HAP-1 (cell line): ENCODE results near the gene RBM15.

Source experiments
- DNase-seq, 2 experiments: peaks; one replicate each; pipeline ENCODE4 v3.0.0-alpha.2; 2016 to 2020; ENCODE audit warnings: low spot score in 2 of 2
- H3K27me3 ChIP-seq: fragments of 250-450 bp; sonication (Bioruptor Pico); 2 replicates; pipeline ENCODE4 v1.5.1; 2020; ENCODE audit warnings: low read depth, mild to moderate bottlenecking, moderate library complexity
- H3K36me3 ChIP-seq: fragments of 250-450 bp; sonication (Bioruptor Pico); replicated peaks from 2 replicates; pipeline ENCODE4 v1.5.1; 2020; ENCODE audit warnings: mild to moderate bottlenecking
- H3K4me1 ChIP-seq: fragments of 250-450 bp; sonication (Bioruptor Pico); 2 replicates; pipeline ENCODE4 v1.5.1; 2020; ENCODE audit warnings: mild to moderate bottlenecking
- H3K4me3 ChIP-seq: fragments of 250-450 bp; sonication (Bioruptor Pico); 2 replicates; pipeline ENCODE4 v1.5.1; 2020; ENCODE audit warnings: mild to moderate bottlenecking, moderate library complexity
- H3K9me3 ChIP-seq: fragments of 250-450 bp; sonication (Bioruptor Pico); 2 replicates; pipeline ENCODE4 v1.5.1; 2020; ENCODE audit warnings: mild to moderate bottlenecking, moderate library complexity
- in situ Hi-C: fragments of 300-500 bp; cut with MboI; formaldehyde crosslinking; loops from 3 replicates; pipeline ENCODE4 v1.14.3; 2020; ENCODE audit warnings: low sequenced_read_pairs, inconsistent platforms, mixed read lengths

The RBM15 gene

DNA sequence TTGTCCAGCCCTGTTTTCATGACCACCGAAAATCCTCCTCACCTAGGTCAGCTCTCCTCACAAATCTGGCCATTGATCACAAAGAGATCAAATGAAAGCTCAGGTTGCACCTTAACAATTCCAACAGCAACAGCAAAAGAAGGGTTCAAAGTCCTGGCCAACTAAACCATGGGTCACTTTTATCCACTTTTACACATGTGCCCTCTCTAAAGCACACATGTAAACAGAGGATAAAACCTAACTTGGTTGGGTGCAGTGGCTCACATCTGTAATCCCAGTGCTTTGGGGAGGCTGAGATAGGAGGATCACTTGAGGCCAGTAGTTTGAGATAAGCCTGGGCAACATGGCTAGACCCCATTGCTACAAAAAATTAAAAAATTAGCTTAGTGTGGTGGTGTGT, 3.9 kb upstream of the RBM15 start:
- Histone ChIP-seq H3K4me3 (no peak overlapping the region), H3K9me3 (no peaks in the 10 kb centered on the region), H3K27me3 (no peaks in the 10 kb centered on the region), H3K4me1 (peaks cover 12% of the 10 kb centered on the region), H3K36me3 (peaks cover 8% of the 10 kb centered on the region)
- in situ Hi-C loops: no loop called here
- DNase-seq: no peak

- in situ Hi-C loops: no loop called here
- peaks cover 15% of the 10 kb centered on the region for H3K4me1 ChIP-seq
- H3K9me3 ChIP-seq: no peaks in the 10 kb centered on the region
- H3K4me3 ChIP-seq: no peak overlapping the region
- peaks cover 20% of the 10 kb centered on the region for H3K36me3 ChIP-seq
- DNase-seq: no peak
- H3K27me3 ChIP-seq: no peaks in the 10 kb centered on the region
Measured at GRCh38 chr1:110336300-110337039, 2.7 kb upstream of the RBM15 start.

DNA sequence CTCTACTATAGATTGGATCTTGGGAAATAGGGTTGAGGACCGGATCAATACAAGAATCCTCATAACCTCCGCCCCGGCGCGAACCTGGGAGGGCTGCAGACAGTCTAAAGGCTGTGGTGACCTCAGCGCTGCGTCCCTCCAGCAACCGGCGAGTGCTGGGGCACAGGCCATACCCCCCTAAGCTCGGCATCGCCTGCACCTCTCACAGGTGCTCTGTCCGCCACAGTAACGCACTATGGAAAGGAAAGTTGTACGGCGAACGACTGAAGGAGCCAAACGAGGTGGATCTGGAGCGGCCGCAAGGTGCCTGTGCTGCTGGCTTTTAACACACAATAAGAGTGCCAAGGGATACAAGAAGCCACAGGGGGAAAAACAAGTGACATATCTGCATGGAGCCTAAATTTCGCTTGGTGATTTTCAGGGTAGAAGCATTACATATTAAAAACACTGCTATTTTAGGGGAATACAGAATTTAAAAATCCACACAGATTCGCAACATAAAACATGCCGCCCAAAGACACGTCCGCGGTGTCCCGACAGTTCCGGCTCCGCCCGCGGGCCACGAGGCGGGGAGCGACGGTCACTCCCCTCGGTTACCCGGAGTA, 1.4 kb upstream of the RBM15 start:
- Histone ChIP-seq H3K36me3 (peaks cover 33% of the 10 kb centered on the region), H3K4me3 (peak overlapping the region; percentile 97), H3K27me3 (no peaks in the 10 kb centered on the region), H3K9me3 (no peaks in the 10 kb centered on the region), H3K4me1 (peaks cover 18% of the 10 kb centered on the region)
- peak; percentile 42 to 65 for DNase-seq
- in situ Hi-C loops: no loop called here

DNA sequence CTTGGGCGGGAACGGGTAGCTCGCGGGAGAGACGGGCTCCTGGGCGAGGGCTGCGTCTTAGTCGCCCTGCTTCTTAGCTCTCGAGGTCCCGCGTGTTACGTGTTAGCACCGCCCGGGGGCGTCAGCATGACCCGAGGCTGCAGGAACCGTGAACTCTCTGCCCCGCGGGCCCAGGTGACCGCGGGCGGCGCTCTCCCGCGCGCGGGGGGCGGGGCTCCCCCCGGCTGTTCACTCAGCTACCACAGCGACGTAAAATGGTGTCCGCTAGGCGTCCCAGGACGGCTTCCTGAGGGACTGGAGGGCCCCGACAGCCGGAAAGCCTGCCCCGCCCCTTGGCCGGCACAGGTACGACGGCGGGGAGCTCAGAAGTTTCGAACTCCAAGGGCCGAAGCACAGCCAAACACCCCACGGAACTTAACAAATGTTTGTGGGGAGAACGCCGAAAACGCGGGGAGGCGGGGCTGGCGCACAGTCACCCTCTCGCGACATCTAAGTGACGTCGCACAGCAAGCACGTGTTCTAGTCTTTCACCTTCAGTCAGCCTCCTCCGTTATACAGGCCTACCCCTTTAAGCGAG, 780 bp upstream of the RBM15 start:
- H3K36me3 ChIP-seq: peaks cover 39% of the 10 kb centered on the region
- H3K4me1 ChIP-seq: peaks cover 24% of the 10 kb centered on the region
- H3K9me3 ChIP-seq: no peaks in the 10 kb centered on the region
- peak overlapping the region; percentile 97 for H3K4me3 ChIP-seq
- DNase-seq: no peak
- in situ Hi-C loops: no loop called here
- no peaks in the 10 kb centered on the region for H3K27me3 ChIP-seq

GRCh38 chr1:110339407-110340206, 430 bp downstream of the RBM15 start:
- peaks cover 31% of the 10 kb centered on the region for H3K4me1 ChIP-seq
- in situ Hi-C loops: no loop called here
- peaks cover 43% of the 10 kb centered on the region for H3K36me3 ChIP-seq
- H3K9me3 ChIP-seq: no peaks in the 10 kb centered on the region
- H3K27me3 ChIP-seq: no peaks in the 10 kb centered on the region
- peak in 1 of 2 experiments; percentile 50 for DNase-seq
- H3K4me3 ChIP-seq: peak overlapping the region; percentile 97

DNA sequence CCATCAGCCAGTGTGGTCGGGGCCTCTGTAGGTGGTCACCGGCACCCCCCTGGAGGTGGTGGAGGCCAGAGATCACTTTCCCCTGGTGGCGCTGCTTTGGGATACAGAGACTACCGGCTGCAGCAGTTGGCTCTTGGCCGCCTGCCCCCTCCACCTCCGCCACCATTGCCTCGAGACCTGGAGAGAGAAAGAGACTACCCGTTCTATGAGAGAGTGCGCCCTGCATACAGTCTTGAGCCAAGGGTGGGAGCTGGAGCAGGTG, 961 bp downstream of the RBM15 start:
- no peaks in the 10 kb centered on the region for H3K27me3 ChIP-seq
- peaks cover 49% of the 10 kb centered on the region for H3K36me3 ChIP-seq

DNA sequence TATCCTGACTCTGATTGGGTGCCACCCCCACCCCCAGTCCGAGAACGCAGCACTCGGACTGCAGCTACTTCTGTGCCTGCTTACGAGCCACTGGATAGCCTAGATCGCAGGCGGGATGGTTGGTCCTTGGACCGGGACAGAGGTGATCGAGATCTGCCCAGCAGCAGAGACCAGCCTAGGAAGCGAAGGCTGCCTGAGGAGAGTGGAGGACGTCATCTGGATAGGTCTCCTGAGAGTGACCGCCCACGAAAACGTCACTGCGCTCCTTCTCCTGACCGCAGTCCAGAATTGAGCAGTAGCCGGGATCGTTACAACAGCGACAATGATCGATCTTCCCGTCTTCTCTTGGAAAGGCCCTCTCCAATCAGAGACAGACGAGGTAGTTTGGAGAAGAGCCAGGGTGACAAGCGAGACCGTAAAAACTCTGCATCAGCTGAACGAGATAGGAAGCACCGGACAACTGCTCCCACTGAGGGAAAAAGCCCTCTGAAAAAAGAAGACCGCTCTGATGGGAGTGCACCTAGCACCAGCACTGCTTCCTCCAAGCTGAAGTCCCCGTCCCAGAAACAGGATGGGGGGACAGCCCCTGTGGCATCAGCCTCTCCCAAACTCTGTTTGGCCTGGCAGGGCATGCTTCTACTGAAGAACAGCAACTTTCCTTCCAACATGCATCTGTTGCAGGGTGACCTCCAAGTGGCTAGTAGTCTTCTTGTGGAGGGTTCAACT, 2.1 kb downstream of the RBM15 start:
- H3K9me3 ChIP-seq: no peaks in the 10 kb centered on the region
- H3K27me3 ChIP-seq: no peaks in the 10 kb centered on the region
- H3K36me3 ChIP-seq: peaks cover 58% of the 10 kb centered on the region
- H3K4me1 ChIP-seq: peaks cover 48% of the 10 kb centered on the region
- H3K4me3 ChIP-seq: peak overlapping the region; percentile 97
- peak in 1 of 2 experiments; percentile 13 for DNase-seq
- in situ Hi-C loops: no loop called here

More for the DNA sequence above, 961 bp downstream of the RBM15 start:
- DNase-seq: peak in 1 of 2 experiments; percentile 35
- in situ Hi-C loops: no loop called here
- Histone ChIP-seq H3K4me3 (peak overlapping the region; percentile 97), H3K4me1 (peaks cover 37% of the 10 kb centered on the region), H3K9me3 (no peaks in the 10 kb centered on the region)

GRCh38 chr1:110341872-110342331, 2.7 kb downstream of the RBM15 start:
- no peaks in the 10 kb centered on the region for H3K27me3 ChIP-seq
- H3K4me3 ChIP-seq: peak overlapping the region; percentile 97
- in situ Hi-C loops: no loop called here
- no peak for DNase-seq
- H3K4me1 ChIP-seq: peaks cover 50% of the 10 kb centered on the region
- no peaks in the 10 kb centered on the region for H3K9me3 ChIP-seq
- H3K36me3 ChIP-seq: peaks cover 58% of the 10 kb centered on the region

- in situ Hi-C loops: no loop called here
- Histone ChIP-seq H3K9me3 (no peaks in the 10 kb centered on the region), H3K4me3 (peak overlapping the region; percentile 97), H3K36me3 (peaks cover 65% of the 10 kb centered on the region), H3K27me3 (no peaks in the 10 kb centered on the region), H3K4me1 (peaks cover 56% of the 10 kb centered on the region)
- DNase-seq: no peak
Measured at GRCh38 chr1:110343249-110343648, 4.1 kb downstream of the RBM15 start.

- DNase-seq: no peak
- Histone ChIP-seq H3K9me3 (no peaks in the 10 kb centered on the region), H3K4me1 (peaks cover 65% of the 10 kb centered on the region), H3K27me3 (no peaks in the 10 kb centered on the region), H3K4me3 (peak overlapping the region; percentile 97), H3K36me3 (peaks cover 65% of the 10 kb centered on the region)
- in situ Hi-C loops: no loop called here
Measured at GRCh38 chr1:110344152-110344551, 5.0 kb downstream of the RBM15 start.

- Histone ChIP-seq H3K4me1 (peaks cover 76% of the 10 kb centered on the region), H3K4me3 (peak overlapping the region; percentile 2; the same call in 1 of the 2 replicates), H3K27me3 (no peaks in the 10 kb centered on the region), H3K36me3 (peaks cover 62% of the 10 kb centered on the region), H3K9me3 (no peaks in the 10 kb centered on the region)
- no peak for DNase-seq
- in situ Hi-C loops: no loop called here
Measured at GRCh38 chr1:110345480-110345879, 6.3 kb downstream of the RBM15 start.

- H3K4me3 ChIP-seq: no peak overlapping the region
- peak in 1 of 2 experiments; percentile 47 for DNase-seq
- in situ Hi-C loops: no loop called here
- peaks cover 83% of the 10 kb centered on the region for H3K4me1 ChIP-seq
- no peaks in the 10 kb centered on the region for H3K27me3 ChIP-seq
- no peaks in the 10 kb centered on the region for H3K9me3 ChIP-seq
- peaks cover 59% of the 10 kb centered on the region for H3K36me3 ChIP-seq
Measured at GRCh38 chr1:110346690-110347089, 7.5 kb downstream of the RBM15 start.

DNA sequence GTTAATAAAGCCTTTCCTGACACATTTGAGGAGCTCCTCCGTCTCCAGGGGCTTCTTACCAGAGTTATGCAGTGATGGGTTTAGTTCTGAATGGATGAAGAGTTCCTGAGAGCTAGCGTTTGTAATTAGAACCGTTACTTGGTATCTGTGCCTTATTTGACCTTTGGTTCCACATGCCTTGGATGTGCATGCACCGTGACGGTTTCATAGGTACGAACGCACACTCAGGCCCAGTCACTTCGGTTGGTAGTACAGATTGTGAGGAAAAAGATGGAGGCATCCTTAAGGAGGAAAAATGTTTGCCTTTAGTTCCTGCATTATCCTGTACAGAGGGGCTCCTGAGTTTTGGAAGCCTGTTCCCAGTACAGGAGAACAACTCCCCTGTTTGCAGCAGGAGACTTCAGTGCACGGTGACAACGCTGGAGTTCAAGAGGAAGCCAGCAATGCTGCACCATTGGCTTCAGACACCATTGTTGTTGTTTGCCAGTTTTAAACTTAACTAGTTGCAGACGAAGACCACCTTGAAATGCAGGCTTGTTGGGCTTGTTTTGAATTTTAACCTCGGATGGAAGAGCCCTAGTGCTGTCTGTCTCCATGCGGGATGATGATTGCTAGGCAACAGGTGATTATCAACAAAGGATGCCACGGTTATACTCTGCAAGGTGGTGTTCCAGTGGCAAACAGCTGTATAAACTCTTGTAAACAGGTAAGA, 8.2 kb downstream of the RBM15 start:
- Histone ChIP-seq H3K36me3 (peaks cover 56% of the 10 kb centered on the region), H3K9me3 (no peaks in the 10 kb centered on the region), H3K4me1 (peaks cover 89% of the 10 kb centered on the region), H3K4me3 (no peak overlapping the region), H3K27me3 (no peaks in the 10 kb centered on the region)
- in situ Hi-C loops: no loop called here
- no peak for DNase-seq
